Esophagus squamous epithelium (tissue), 5 donors: ENCODE measurements around the gene BABAM2. TPM values are rescaled to one million over a fixed set of nuclear protein-coding genes. Genes with fewer than 3 reads are reported as not detected.

ENCODE experiments used
- DNase-seq: peaks from one replicate; lab custom pipeline; 2025; lab: John Stamatoyannopoulos, UW
- H3K27ac ChIP-seq, 4 donors: fragments of 200-600 bp; sonication (generic); one replicate each; pipeline ENCODE4 v1.5.1; 2016 to 2019; ENCODE audit warnings: mild to moderate bottlenecking in 1 of 4
- H3K27me3 ChIP-seq, 4 donors: fragments of 200-600 bp; sonication (generic); 1 replicate in 3 of 4; 2 replicates in 1 of 4; pipeline versions ENCODE4 v1.5.1 to v1.6.0; 2017 to 2021; ENCODE audit warnings: antibody characterized with exemption in 1 of 4
- H3K36me3 ChIP-seq, 3 donors: fragments of 200-600 bp; sonication (generic); one replicate each; pipeline ENCODE4 v1.5.1; 2016 to 2019
- H3K4me1 ChIP-seq, 3 donors: fragments of 200-600 bp; sonication (generic); one replicate each; pipeline ENCODE4 v1.5.1; 2017 to 2019
- H3K4me3 ChIP-seq, 4 donors: fragments of 200-600 bp; sonication (generic); 1 replicate in 3 of 4; 2 replicates in 1 of 4; pipeline ENCODE4 v1.5.1; 2016 to 2019; ENCODE audit warnings: mild to moderate bottlenecking in 2 of 4, moderate library complexity in 1 of 4
- H3K9me3 ChIP-seq, 3 donors: fragments of 200-600 bp; sonication (generic); one replicate each; pipeline ENCODE4 v1.5.1; 2016 to 2019
- CTCF ChIP-seq, 6 experiments: fragments of 450-650 bp in 4 of 6; fragments of 200-600 bp in 2 of 6; sonication (generic) in 2 of 6; IDR thresholded peaks; one replicate each; pipeline ENCODE4 v1.5.1; 2016 to 2019; ENCODE audit warnings: antibody characterized with exemption in 6 of 6, mild to moderate bottlenecking in 4 of 6, moderate library complexity in 4 of 6
- POLR2A ChIP-seq, 4 donors: fragments of 450-650 bp; IDR thresholded peaks; one replicate each; pipeline ENCODE4 v1.6.1; 2017; ENCODE audit warnings: antibody characterized with exemption in 4 of 4, mild to moderate bottlenecking in 4 of 4, moderate library complexity in 3 of 4
- WGBS, 2 donors: methylation state at CpG; one replicate each; pipeline ENCODE4 v1.1.5; 2018; 5-methylcytosine and 5-hydroxymethylcytosine counted together
- intact Hi-C: fragments of 100-400 bp; cut with DNase I; formaldehyde crosslinking; loops from one replicate; pipeline ENCODE4 v1.15.0; 2022
- total RNA-seq, 4 donors: library from RNA; depleted of rRNA; stranded (reverse); fragments of >200 nt; gene quantifications; one replicate each; pipeline ENCODE4 v1.1.0, GENCODE V29; 2016
- donor health status: DM: yes; HTN: yes; CAD: no.

The BABAM2 gene
- total RNA-seq, 4 donors from 2014 or later, result 16.6 to 28.3 (median 24.3) TPM

GRCh38 chr2:28311660-28312249, 421.2 kb downstream of the BABAM2 start:
- whole genome bisulfite sequencing, 2 donors, result 91 to 92% methylated on average over 7 of the region's 7 CpGs
- intact Hi-C loops, result no loop called here
- Histone ChIP-seq H3K9me3 (no peaks in the 10 kb centered on the region), H3K27ac (peak overlapping the region in 1 of 4 donors; percentile 22), H3K4me3 (no peak overlapping the region), H3K36me3 (peaks cover 0 to 13% (median 0%) of the 10 kb centered on the region in 3 donors), H3K27me3 (no peaks in the 10 kb centered on the region), H3K4me1 (peaks cover 5 to 33% (median 6%) of the 10 kb centered on the region in 3 donors)
- DNase-seq, result no peak
- TF ChIP-seq POLR2A (IDR thresholded peaks at IDR 0.05), result no peak
- no peak for TF ChIP-seq CTCF (IDR thresholded peaks at IDR 0.05)

DNA sequence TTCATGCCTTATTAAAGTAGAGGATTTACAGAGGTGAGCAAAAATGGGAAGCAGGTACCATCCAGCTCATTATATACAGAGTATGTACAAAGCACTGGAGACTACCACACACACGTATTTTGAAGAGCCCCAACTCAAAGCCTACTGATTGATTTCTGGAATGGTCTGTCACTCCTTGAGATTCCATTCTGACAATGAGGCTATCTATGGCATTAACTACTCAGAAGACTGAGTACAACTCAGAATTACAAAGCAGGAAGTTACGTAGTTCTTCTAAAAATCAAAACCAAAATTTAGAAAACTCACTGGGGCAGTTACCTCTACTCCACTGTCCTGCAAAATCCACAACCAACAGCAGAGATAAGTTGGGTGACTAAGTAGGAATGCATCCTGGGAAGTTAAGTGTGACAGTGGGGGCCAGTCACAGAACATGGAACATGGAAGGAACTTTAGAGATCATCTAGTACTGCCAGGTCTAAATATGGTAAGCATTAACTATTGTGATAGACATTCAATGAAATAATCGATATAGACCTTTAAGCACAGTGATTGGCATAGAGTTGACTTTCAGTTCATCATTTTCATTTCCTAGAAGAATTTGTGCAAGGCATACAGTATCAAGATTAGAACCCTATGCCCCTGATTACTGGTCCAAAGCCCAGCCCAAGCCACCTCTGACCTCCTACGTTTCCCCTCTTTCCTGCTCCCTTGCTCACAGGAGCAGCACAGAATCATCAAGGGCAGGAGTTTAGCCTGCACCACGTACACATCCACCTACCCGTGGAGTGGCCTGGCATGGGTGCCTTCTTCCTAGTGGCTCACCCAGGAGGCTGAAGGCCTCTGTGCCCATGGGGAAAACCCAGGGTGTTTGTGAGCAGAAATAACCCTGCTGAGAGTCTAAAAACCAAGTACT, 422.0 kb downstream of the BABAM2 start:
- no peak for DNase-seq
- TF ChIP-seq POLR2A (IDR thresholded peaks at IDR 0.05) (no peak), CTCF (IDR thresholded peaks at IDR 0.05) (no peak)
- Histone ChIP-seq H3K4me3 (no peak overlapping the region), H3K27ac (peak overlapping the region in 1 of 4 donors; percentile 16), H3K27me3 (no peaks in the 10 kb centered on the region), H3K9me3 (no peaks in the 10 kb centered on the region), H3K36me3 (peaks cover 0 to 13% (median 0%) of the 10 kb centered on the region in 3 donors), H3K4me1 (peaks cover 5 to 41% (median 8%) of the 10 kb centered on the region in 3 donors)
- 82 to 92% methylated on average over 5 to 6 of the region's 6 CpGs for WGBS, 2 donors
- intact Hi-C loops, result no loop called here

DNA sequence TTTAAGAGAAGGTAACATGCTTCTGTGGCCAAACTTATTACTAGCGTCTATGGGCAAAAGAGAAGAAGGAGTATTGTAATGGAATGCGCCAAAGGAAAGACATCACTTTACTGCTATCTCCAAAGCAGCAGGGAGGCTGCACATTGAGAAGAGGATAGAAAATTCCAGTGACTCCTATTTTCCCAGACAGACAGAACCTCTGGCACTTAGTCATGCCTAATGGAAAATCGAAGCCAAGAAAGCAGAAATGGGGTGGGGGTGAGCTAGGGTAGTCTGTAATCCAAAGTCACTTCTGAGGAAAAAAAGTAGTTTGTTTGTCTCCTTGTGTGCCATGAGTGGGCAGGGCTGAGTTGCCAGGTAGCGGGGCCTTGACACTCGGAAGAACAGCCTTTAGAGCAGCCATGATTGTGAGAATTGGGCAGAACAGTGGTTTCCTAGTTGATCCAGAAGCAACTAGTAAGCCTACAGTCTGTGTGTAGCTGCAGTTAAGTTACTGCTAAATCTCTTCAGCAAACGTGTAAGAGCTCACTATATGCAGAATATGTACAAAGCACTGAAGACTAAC, 422.8 kb downstream of the BABAM2 start:
- 85 to 89% methylated on average over 4 to 6 of the region's 6 CpGs for WGBS, 2 donors
- H3K4me1 ChIP-seq, result peaks cover 8 to 48% (median 12%) of the 10 kb centered on the region in 3 donors
- no peaks in the 10 kb centered on the region for H3K27me3 ChIP-seq
- H3K36me3 ChIP-seq, result peaks cover 0 to 13% (median 0%) of the 10 kb centered on the region in 3 donors
- H3K4me3 ChIP-seq, result no peak overlapping the region
- TF ChIP-seq CTCF (IDR thresholded peaks at IDR 0.05) (no peak), POLR2A (IDR thresholded peaks at IDR 0.05) (no peak)
- no peaks in the 10 kb centered on the region for H3K9me3 ChIP-seq
- H3K27ac ChIP-seq, result no peak overlapping the region
- intact Hi-C loops, result no loop called here
- no peak for DNase-seq

GRCh38 chr2:28314968-28315367, 424.4 kb downstream of the BABAM2 start:
- H3K4me1 ChIP-seq, result peaks cover 12 to 65% (median 22%) of the 10 kb centered on the region in 3 donors
- DNase-seq, result no peak
- H3K9me3 ChIP-seq, result no peaks in the 10 kb centered on the region
- intact Hi-C loops, result no loop called here
- no peaks in the 10 kb centered on the region for H3K27me3 ChIP-seq
- H3K36me3 ChIP-seq, result peaks cover 0 to 7% (median 0%) of the 10 kb centered on the region in 3 donors
- no peak overlapping the region for H3K4me3 ChIP-seq
- peak overlapping the region in 2 of 4 donors; percentile 93 to 95 for H3K27ac ChIP-seq
- TF ChIP-seq CTCF (IDR thresholded peaks at IDR 0.05), result no peak
- TF ChIP-seq POLR2A (IDR thresholded peaks at IDR 0.05), result no peak
